ENCODE measurements around the gene IL23A.
A peak's percentile ranks its signal among the peaks of the same experiment; 100 is the strongest.
"Not testable (repeated sequence)": the region's sequence is repeated elsewhere in the genome, so short reads cannot be mapped to it uniquely, and the experiment has no call there.

The IL23A gene

GRCh38 chr12:56338308-56339157 lies at the start of gene IL23A:
Gene IL23A, plus strand, starts transcription at chr12:56338884. Its CDS starts 161 bp downstream, at chr12:56339045.
- DNase-seq (ENCODE audit: low spot score): peak; percentile 91

- no peak for DNase-seq (ENCODE audit: low spot score)
Measured at GRCh38 chr12:56293795-56294194, 44.9 kb upstream of the IL23A start.

GRCh38 chr12:56296295-56296694 lies 42.4 kb upstream of the IL23A start:
- no peak for DNase-seq (ENCODE audit: low spot score)

- no peak for DNase-seq (ENCODE audit: low spot score)
Measured at GRCh38 chr12:56297400-56297799, 41.3 kb upstream of the IL23A start.

- no peak for DNase-seq (ENCODE audit: low spot score)
Measured at GRCh38 chr12:56298828-56299227, 39.9 kb upstream of the IL23A start.

GRCh38 chr12:56299308-56299852 lies 39.3 kb upstream of the IL23A start:
- peak; percentile 31 for DNase-seq (ENCODE audit: low spot score)

GRCh38 chr12:56299853-56300643 lies 38.6 kb upstream of the IL23A start, which contains the start of gene CS:
Gene CS, minus strand, starts transcription at chr12:56300330. Its CDS starts 129 bp downstream, at chr12:56300201.
- DNase-seq (ENCODE audit: low spot score): peak; percentile 99

- DNase-seq (ENCODE audit: low spot score): no peak
Measured at GRCh38 chr12:56300644-56301464, 37.8 kb upstream of the IL23A start.

GRCh38 chr12:56304276-56304675 lies 34.4 kb upstream of the IL23A start:
- DNase-seq (ENCODE audit: low spot score): no peak

- no peak for DNase-seq (ENCODE audit: low spot score)
Measured at GRCh38 chr12:56304872-56305590, 33.7 kb upstream of the IL23A start.

- no peak for DNase-seq (ENCODE audit: low spot score)
Measured at GRCh38 chr12:56307221-56307965, 31.3 kb upstream of the IL23A start.

- no peak for DNase-seq (ENCODE audit: low spot score)
Measured at GRCh38 chr12:56308714-56309113, 30.0 kb upstream of the IL23A start.

- no peak for DNase-seq (ENCODE audit: low spot score)
Measured at GRCh38 chr12:56311003-56311402, 27.7 kb upstream of the IL23A start.

- no peak for DNase-seq (ENCODE audit: low spot score)
Measured at GRCh38 chr12:56315249-56315621, 23.4 kb upstream of the IL23A start.

GRCh38 chr12:56315622-56316473 lies 22.8 kb upstream of the IL23A start, which contains the start of gene CNPY2:
Gene CNPY2, minus strand, starts transcription at chr12:56315988. Its CDS starts 771 bp downstream, at chr12:56315217.
- peak; percentile 92 for DNase-seq (ENCODE audit: low spot score)

GRCh38 chr12:56317675-56318074 lies 21.0 kb upstream of the IL23A start:
- DNase-seq (ENCODE audit: low spot score): no peak

- DNase-seq (ENCODE audit: low spot score): no peak
Measured at GRCh38 chr12:56321027-56321426, 17.7 kb upstream of the IL23A start.

- DNase-seq (ENCODE audit: low spot score): not testable (repeated sequence)
Measured at GRCh38 chr12:56321610-56322009, 17.1 kb upstream of the IL23A start.

GRCh38 chr12:56324206-56324605 lies 14.5 kb upstream of the IL23A start:
- no peak for DNase-seq (ENCODE audit: low spot score)
